ENCODE results near the gene STARD4. TPM values are rescaled to one million over a fixed set of nuclear protein-coding genes. Genes with fewer than 3 reads are reported as not detected.

Gene STARD4
- total and polyA plus RNA-seq, 9 of the 15 experiments (the other 6 are each of a cell fraction or from before 2014, with no cell fraction given): 28.4 to 88.0 (median 34.0) TPM

DNA sequence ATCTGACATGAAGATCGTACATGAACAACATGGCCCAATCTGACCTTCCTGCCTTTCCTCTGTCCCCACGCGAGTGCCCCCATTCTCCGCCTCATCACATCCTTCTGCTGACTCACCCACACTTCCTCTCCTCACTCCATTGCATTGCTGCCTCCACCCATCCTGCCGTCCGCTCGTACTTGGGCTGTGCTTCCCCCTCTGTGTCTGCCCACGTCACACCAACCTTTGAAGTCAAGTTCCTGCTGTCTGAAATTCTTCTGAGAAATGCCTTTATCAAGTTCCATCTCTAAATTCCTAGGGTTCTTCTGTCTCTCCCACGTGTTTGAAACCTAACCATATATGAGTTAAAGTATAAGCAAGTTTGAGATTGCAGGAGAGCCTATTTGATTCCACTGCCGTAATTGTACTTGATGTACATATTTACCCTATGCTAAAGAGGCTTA, 18.0 kb upstream of the STARD4 start (continued):
- no peak for TF ChIP-seq PTBP1 (IDR thresholded peaks at IDR 0.05; ENCODE audit: low read depth, low read length)
- TF ChIP-seq ZNF217 (CRISPR knock-in tag; IDR thresholded peaks at IDR 0.05): no peak
- TF ChIP-seq, protein P1, sequence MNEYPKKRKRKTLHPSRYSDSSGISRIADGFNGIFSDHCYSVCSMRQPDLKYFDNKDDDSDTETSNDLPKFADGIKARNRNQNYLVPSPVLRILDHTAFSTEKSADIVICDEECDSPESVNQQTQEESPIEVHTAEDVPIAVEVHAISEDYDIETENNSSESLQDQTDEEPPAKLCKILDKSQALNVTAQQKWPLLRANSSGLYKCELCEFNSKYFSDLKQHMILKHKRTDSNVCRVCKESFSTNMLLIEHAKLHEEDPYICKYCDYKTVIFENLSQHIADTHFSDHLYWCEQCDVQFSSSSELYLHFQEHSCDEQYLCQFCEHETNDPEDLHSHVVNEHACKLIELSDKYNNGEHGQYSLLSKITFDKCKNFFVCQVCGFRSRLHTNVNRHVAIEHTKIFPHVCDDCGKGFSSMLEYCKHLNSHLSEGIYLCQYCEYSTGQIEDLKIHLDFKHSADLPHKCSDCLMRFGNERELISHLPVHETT (CRISPR knock-in tag; conservative IDR thresholded peaks at IDR 0.05 in 1 of 2, IDR thresholded peaks at IDR 0.05 in 1 of 2): no peak
- TF ChIP-seq MAFK (IDR thresholded peaks at IDR 0.05; ENCODE audit: low read length): peak; percentile 74
- TF ChIP-seq CCAR2 (IDR thresholded peaks at IDR 0.05; ENCODE audit: low read depth, low read length): no peak
- no peak for TF ChIP-seq GTF2A2 (tag; IDR thresholded peaks at IDR 0.05)
- TF ChIP-seq CBX3 (IDR thresholded peaks at IDR 0.05; ENCODE audit: borderline replicate concordance in 1 of 2, low read length in 2 of 2): peak in 1 of 2 experiments; percentile 97; a peak in 2 of 3 replicates
- TF ChIP-seq RFX5 (IDR thresholded peaks at IDR 0.05; ENCODE audit: low read depth, low read length): no peak
- no peak for TF ChIP-seq TCF3 (CRISPR knock-in tag; IDR thresholded peaks at IDR 0.05)
- TF ChIP-seq ZNF165 (CRISPR knock-in tag; IDR thresholded peaks at IDR 0.05; ENCODE audit: borderline replicate concordance): no peak
- TF ChIP-seq ZNF696 (CRISPR knock-in tag; conservative IDR thresholded peaks at IDR 0.05): no peak
- 0 out of 4 replicates have a peak, but pooled peaks of 1 of the 2 experiments have one; percentile 45 for TF ChIP-seq ETV6 (IDR thresholded peaks at IDR 0.05; ENCODE audit: borderline replicate concordance in 1 of 2, low read depth in 2 of 2, low read length in 1 of 2)
- no peak for TF ChIP-seq ETV6 (CRISPR knock-in tag; IDR thresholded peaks at IDR 0.05; ENCODE audit: borderline replicate concordance)
- TF ChIP-seq TFAM (CRISPR knock-in tag; conservative IDR thresholded peaks at IDR 0.05): no peak
- TF ChIP-seq NR0B1 (IDR thresholded peaks at IDR 0.05; ENCODE audit: partially characterized antibody): no peak
- TF ChIP-seq MTF1 (CRISPR knock-in tag; IDR thresholded peaks at IDR 0.05; ENCODE audit: borderline replicate concordance): no peak
- TF ChIP-seq, protein P2, sequence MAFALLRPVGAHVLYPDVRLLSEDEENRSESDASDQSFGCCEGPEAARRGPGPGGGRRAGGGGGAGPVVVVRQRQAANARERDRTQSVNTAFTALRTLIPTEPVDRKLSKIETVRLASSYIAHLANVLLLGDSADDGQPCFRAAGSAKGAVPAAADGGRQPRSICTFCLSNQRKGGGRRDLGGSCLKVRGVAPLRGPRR (CRISPR knock-in tag; IDR thresholded peaks at IDR 0.05): no peak
- TF ChIP-seq ZBTB7A (IDR thresholded peaks at IDR 0.05; ENCODE audit: borderline replicate concordance, control insufficient read depth, low read depth, low read length): no peak
- no peak for TF ChIP-seq LCOR (CRISPR knock-in tag; IDR thresholded peaks at IDR 0.05)
- TF ChIP-seq RFX7 (CRISPR knock-in tag; IDR thresholded peaks at IDR 0.05): no peak
- TF ChIP-seq ZBTB1 (CRISPR knock-in tag; IDR thresholded peaks at IDR 0.05; ENCODE audit: borderline replicate concordance, low read depth): no peak
- no peak for TF ChIP-seq ZSCAN29 (IDR thresholded peaks at IDR 0.05)
- TF ChIP-seq POLR2H (tag; IDR thresholded peaks at IDR 0.05; ENCODE audit: low read depth): peak; percentile 85
- TF ChIP-seq, protein P3, sequence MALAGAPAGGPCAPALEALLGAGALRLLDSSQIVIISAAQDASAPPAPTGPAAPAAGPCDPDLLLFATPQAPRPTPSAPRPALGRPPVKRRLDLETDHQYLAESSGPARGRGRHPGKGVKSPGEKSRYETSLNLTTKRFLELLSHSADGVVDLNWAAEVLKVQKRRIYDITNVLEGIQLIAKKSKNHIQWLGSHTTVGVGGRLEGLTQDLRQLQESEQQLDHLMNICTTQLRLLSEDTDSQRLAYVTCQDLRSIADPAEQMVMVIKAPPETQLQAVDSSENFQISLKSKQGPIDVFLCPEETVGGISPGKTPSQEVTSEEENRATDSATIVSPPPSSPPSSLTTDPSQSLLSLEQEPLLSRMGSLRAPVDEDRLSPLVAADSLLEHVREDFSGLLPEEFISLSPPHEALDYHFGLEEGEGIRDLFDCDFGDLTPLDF (CRISPR knock-in tag; IDR thresholded peaks at IDR 0.05): no peak
- TF ChIP-seq RAD21 (CRISPR knock-in tag; conservative IDR thresholded peaks at IDR 0.05 in 1 of 2, IDR thresholded peaks at IDR 0.05 in 1 of 2): no peak
- TF ChIP-seq ZKSCAN1 (IDR thresholded peaks at IDR 0.05; ENCODE audit: low read depth, low read length): no peak

All from K562 (cell line).